Putamen (tissue), 1 donor: ENCODE data around the gene DRD3.

Experiments
- DNase-seq: peaks from one replicate; pipeline ENCODE4 v3.0.0-alpha.2; 2016; ENCODE audit warnings: low spot score

DRD3 gene

DNA sequence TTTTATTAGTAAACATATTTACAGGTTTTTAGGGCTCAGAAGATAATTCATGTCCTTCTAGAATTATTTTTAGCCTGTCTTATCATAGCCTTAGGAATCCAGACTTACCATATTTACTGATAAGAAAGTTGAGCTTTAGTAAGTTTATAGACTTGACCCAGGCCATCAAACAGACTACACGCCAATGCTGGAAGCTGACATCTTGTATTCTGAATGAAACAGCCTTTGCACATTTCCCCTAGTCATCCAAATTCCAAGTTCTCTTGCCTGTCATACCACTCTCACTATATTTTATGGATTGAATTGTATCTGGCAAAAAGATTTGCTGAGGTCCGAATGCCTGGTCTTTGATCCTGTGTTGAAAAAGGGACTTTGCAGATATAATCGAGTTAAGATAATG, 58.6 kb downstream of the DRD3 start:
- DNase-seq = no peak

- DNase-seq = no peak
These were observed 59.1 kb downstream of the DRD3 start for GRCh38 chr3:114119776-114120175.

DNA sequence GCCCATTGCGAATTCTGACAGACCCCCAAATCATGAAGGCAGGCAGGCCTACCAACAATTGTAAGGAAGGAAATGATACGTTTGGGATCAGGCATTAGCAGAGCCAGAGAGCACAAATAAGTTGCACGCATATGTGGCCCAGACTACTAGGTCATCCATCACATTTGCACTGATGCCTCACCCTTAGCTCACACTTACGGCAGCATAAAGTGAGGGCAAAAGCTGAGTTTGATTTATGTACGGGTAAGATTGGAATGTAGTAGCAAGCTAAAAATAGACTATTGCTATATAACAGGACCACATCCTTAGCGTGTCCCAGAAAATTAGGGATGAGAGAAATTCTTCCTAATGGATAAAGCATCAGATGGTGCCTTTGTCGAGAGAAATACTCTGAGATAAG, 63.7 kb downstream of the DRD3 start:
- DNase-seq = no peak

GRCh38 chr3:114114719-114115118, 64.1 kb downstream of the DRD3 start:
- DNase-seq = no peak

- no peak for DNase-seq
These were observed 66.2 kb downstream of the DRD3 start for GRCh38 chr3:114112696-114113095.

DNA sequence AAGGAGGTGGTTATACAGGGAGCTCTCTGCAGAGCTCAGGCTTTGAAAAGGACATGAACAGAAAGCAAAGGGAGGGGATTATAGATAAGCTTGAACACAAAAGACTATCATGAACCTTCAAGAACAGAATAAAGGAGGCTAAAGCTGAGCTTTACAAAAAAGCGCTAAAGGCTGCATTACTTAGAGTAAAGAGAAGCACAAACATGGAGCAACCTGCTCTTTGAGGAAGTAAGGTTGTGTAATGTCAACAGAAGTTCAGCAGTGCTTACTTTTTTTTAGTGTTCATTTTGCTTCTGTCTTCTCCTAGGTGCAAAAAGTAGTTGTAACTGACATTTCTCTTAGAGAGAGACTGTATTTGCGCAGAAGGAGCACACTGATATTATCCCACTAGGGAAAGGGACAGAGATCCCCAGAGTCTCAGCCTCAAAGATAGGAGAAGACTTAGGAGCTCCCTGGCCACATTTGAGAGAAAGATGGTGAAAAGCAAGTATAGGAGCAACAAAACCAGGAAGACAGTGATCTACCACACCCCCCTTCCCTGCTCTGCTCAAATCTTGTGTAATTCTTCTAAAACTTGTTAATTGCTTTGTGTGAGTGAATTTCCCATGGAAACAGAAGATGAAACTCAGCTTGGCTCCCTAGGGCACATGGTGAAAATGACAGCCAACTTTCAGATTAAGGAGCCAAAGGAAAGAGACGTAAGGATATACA, 67.6 kb downstream of the DRD3 start:
- DNase-seq = no peak

- no peak for DNase-seq
These were observed 68.4 kb downstream of the DRD3 start for GRCh38 chr3:114110439-114110838.

DNA sequence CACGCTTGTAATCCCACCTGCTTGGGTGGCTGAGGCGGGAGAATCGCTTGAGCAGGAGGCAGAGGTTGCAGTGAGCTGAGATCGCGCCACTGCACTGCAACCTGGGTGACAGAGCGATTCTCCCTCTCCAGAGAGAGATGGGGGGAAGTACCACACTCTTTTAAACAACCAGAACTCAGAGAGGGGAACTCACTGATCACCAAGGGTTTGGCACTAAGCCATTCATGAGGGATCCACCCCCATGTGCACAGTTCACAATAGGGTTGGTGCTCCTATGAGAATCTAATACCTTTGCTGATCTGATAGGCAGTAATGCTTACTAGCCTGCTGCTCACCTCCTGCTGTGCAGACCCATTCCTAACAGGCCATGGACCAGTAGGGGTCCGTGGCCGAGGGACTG, 70.7 kb downstream of the DRD3 start:
- DNase-seq = no peak

DNA sequence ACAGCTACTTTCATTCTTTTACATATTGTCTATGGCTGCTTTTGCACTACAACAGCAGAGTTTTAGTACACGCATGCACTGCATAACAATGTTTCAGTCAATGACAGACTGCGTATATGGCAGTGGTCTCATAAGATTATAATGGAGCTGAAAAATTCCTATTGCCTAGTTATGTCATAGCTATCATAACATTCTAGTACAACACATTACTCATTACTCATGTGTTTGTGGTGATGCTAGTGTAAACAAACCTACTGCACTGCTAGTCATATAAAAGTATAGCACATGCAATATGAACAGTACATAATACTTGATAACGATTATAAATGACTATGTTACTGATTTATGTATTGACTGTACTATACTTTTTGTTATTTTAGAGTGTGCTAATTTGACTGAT, 74.4 kb downstream of the DRD3 start:
- no peak for DNase-seq

- no peak for DNase-seq
These were observed 75.0 kb downstream of the DRD3 start for GRCh38 chr3:114103858-114104257.

- DNase-seq = no peak
These were observed 75.7 kb downstream of the DRD3 start for GRCh38 chr3:114103181-114103580.

GRCh38 chr3:114101101-114101500, 77.8 kb downstream of the DRD3 start:
- DNase-seq = no peak

DNA sequence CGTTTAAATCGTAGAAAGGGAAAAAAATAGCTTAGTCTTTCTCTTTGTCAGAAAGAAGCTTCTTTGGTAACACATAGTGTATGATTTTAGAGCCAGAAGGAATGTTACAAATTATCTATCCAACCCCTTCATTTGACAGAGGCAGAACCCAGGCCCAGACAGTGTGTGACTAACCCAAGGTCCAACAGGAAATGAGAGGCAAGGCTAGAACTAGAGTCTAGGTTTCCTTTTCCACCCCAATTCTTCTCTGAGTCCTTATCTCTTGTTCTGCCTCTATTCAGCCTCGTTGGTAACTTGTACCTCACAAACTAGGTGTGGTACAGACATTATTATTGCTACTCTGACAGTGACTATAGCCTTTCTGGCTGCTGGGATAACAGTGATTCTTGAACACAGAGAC, 83.1 kb downstream of the DRD3 start:
- DNase-seq = no peak

DNA sequence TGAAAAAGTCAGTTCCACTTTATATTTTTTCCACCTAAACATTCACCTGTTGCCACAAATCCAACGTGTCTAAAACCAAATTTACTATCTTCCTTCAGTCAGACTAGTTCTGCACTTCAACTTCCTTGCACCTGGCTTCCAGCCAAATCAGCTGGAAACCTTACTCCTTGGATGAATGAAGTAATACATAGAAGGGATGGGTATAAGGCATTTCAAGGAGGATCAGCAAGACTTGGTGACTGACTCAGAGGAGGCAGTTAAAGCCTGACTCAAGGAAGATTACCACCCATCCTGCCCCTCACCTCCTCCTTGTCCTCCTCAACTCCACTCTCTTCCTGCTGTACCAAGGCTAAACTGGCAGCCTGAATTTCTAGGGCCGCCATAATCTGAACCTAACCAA, 85.3 kb downstream of the DRD3 start:
- no peak for DNase-seq

DNA sequence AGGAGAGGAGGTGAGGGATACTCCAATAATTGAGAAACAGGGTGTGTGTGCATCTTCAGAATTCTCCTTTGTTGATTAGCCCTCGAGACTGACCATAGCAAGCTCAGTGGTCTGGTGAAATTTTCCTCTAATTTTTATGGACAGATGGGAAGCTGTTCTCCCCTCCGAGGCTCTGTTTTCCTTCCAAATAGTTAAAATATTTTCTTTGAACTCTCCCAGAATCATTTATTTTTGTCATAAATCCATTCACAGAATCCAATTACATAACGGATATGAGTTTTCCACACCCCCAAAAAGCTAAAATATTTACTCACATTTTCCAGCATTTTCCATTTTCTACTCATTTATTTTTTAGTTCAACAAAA, 85.9 kb downstream of the DRD3 start:
- no peak for DNase-seq

DNA sequence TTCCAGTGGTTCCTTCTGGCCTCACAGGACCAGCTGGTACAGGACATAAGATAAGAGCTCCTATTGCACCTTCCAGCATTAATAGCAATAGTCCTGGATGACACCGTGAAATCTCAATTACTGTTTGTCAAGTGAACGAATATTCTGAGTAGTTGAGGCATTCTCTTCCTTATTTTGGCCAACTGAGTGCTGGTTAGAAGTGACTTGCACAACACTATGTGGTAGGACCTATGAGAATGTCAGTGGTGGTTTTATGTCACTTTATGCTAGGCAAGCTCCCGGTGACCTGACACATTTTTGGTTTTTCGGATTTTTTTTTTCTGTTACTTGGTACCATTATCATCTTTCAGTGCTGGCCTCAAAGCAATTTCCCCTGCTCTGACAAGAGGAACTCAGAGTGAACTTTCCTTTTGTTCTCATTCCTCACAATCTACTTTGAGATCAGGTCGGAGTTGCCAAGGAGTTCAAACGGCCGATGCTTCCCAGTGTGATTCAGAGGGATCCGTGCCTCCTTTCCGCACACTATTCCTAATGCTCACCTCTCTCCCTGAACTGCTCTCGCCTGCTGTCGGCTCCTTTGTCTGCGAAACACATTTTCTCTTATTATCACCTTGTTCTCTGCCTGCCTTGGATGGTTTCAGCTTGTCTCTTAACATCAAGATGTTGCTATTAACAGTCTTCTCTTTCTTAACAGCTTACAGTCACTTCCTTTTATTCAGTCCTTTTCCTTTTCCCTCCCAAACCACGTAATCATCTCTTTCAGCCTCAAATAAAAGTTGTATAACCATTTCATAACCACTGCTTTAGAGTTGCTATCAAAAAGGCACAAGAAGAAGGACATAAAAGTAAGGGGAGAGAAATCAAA, 86.5 kb downstream of the DRD3 start:
- no peak for DNase-seq

DNA sequence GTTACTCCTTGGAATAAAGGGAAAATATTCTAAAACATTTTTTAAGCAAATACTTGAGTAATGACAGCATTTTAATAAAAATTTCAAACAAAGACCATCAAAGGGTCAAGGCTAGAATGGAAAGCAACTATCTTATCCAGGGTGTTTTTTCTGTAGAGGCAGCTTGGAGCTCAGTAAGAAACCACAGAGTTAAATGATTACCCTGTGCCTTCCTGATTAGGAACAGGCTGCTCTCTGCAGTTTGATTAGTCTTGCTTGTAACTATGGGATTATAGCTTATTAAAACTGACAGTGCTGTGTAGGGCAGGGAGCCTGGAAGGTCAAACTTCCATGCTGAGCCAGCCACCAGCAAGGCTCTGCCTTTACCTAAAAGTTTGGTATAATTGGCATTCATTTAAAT, 89.2 kb downstream of the DRD3 start:
- no peak for DNase-seq

DNA sequence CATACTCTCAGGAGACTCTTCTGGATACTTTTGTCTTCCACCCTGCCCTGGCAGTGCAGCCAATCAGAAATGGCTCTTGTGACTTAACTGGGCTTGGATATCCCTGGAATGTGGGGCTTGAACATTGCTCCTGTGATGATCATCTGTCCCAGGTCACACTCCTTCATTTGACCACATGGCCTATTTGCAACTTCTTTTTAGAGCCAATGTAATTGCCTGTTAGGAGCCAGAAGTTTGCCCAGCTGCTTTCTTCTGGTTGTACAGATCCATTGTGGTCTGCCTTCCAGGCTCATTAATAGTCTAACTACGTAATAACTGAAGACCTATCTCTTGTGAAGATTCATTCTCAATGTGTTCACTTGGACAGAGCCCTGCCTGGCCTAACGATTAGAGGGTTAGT, 92.5 kb downstream of the DRD3 start:
- DNase-seq = no peak

DNA sequence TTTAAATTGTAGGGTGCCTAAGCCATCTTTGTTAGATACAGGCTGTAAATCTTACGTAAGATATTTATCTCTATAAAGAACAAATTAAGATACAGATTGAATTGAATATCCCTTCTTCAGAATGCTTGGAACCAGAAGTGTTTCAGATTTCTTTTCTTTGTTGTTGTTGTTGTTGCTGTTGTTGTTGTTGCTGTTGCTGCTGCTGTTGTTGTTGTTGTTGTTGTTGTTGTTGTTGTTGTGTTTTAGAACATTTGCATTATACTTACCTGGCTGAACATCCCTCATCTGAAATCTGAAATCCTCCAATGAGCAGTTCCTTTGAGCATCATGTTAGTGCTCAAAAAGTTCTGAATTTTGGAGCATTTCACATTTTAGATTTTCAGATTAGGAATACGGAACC, 95.7 kb downstream of the DRD3 start:
- DNase-seq = no peak

DNA sequence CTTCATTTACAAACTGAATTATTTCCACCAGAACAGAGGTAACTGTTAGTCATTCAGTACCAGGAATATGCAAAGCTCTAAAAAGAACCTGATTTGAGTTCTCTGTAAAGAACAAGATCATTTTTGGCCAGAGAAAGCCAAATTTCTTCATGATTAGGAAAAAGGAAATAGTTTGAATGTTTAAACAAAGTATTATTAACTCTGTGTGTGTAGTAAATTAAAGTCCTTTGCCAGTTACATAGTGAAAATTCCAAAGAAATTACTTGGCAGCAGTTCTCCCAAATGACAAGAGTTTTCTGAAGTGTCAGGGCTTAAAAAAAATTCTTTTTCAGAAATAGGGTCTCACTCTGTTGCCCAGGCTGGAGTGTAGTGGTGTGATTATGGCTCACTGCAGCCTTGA, 97.8 kb downstream of the DRD3 start:
- DNase-seq = no peak

- no peak for DNase-seq
These were observed 98.7 kb downstream of the DRD3 start for GRCh38 chr3:114080201-114080600.

DNA sequence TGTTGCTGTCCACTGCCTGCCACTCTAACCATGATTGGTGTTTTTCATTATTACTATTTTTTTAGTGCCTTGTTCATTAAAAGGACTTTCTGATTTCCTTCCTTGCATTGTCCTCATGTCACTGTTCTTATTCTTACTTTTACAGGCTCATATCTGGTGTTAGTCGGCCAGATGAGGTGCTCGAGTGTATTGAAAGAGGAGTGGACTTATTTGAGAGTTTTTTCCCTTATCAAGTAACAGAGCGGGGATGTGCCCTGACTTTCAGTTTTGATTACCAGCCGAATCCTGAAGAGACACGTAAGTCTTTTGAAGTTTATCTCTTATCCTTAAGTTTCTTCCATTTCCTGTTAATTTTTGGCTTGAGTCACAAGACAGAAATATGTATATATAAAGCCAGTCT, 99.1 kb downstream of the DRD3 start:
- DNase-seq = no peak

DNA sequence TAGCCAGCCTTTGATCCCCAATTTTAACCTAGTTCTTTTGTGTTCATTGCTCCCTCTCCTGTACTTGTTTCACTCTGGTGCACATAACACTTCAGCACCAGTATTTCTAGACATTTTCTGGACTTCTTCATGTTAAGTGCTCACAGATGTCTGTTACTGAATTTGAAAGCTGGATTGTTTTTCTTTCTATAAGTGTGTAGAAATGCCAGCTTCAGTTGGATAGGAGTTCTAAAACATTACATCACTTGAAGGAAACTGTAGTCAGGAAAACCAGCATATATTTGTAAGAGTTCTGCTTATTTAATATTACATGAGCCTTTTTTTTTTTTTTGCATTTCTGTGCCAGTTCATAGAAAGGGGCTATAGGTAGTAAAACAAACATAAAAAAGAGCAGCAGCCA, 100.7 kb downstream of the DRD3 start:
- DNase-seq = no peak
